ENCODE results near the gene TAS2R40. TPM values are rescaled to one million over a fixed set of nuclear protein-coding genes. Genes with fewer than 3 reads are reported as not detected.
A peak's percentile ranks its signal among the peaks of the same experiment; 100 is the strongest.

TAS2R40 gene
- total RNA-seq, 1 experiment from 2014 or later = not detected

- peak; percentile 66 for ATAC-seq
- intact Hi-C loops (cut with micrococcal nuclease) = loop anchor here (1.0 to 2.0 kb wide), 6 partner anchors 16 to 174 kb away; partner anchors contain the start of gene ZYX
- Histone ChIP-seq H2AFZ (ENCODE audit: low read length) (peak overlapping the region; percentile 46), H3K36me3 (ENCODE audit: low read depth, low read length) (no peaks in the 10 kb centered on the region), H3K27me3 (ENCODE audit: low read length) (no peaks in the 10 kb centered on the region), H4K20me1 (ENCODE audit: low read length) (no peaks in the 10 kb centered on the region), H3K4me2 (ENCODE audit: low read length) (peak overlapping the region; percentile 74), H3K9me2 (replicated peaks; ENCODE audit: low read length) (no peaks in the 10 kb centered on the region), H3K4me1 (ENCODE audit: insufficient read depth, low read length) (peaks cover 45% of the 10 kb centered on the region), H3K27ac (ENCODE audit: low read length) (peak overlapping the region; percentile 62), H3K9me3 (ENCODE audit: low read length) (no peaks in the 10 kb centered on the region), H3K79me2 (ENCODE audit: low read length) (no peaks in the 10 kb centered on the region), H3K9ac (ENCODE audit: low read length) (peak overlapping the region; percentile 33), H3F3A (ENCODE audit: low read length, unreplicated experiment) (peaks cover 7% of the 10 kb centered on the region), H3K4me3 (ENCODE audit: low read length) (peak overlapping the region; percentile 46; the same call in 1 of the 2 replicates)
- peak; percentile 87 for DNase-seq
- TF ChIP-seq CTCF (conservative IDR thresholded peaks at IDR 0.05; ENCODE audit: low read depth, low read length) (peak; percentile 94), EZH2 (IDR thresholded peaks at IDR 0.05; ENCODE audit: low read length, unreplicated experiment) (no peak), EZH2phosphoT487 (IDR thresholded peaks at IDR 0.05; ENCODE audit: borderline replicate concordance, low read length) (no peak)
- POLR2A ChIA-PET (ENCODE audit: unreplicated experiment) = interaction anchor here (0.6 to 1.1 kb wide), 4 partner anchors 7 to 117 kb away, joined by 3 to 7 read pairs (median 4); partner anchors contain the start of gene GSTK1
- CTCF ChIA-PET = interaction anchor here (0.6 to 2.1 kb wide), 15 partner anchors 17 to 227 kb away, joined by 3 to 15 read pairs (median 6); no protein-coding TSS in a partner anchor
- BruUV-seq (replicated peaks) = no TSS peak
Measured at GRCh38 chr7:143240291-143241168, 18.7 kb downstream of the TAS2R40 start.

- Histone ChIP-seq H3K9ac (ENCODE audit: low read length) (no peak overlapping the region), H2AFZ (ENCODE audit: low read length) (no peak overlapping the region), H3K9me3 (ENCODE audit: low read length) (no peaks in the 10 kb centered on the region), H3K27ac (ENCODE audit: low read length) (no peak overlapping the region), H3K4me2 (ENCODE audit: low read length) (no peak overlapping the region), H4K20me1 (ENCODE audit: low read length) (no peaks in the 10 kb centered on the region), H3K27me3 (ENCODE audit: low read length) (no peaks in the 10 kb centered on the region), H3K9me2 (replicated peaks; ENCODE audit: low read length) (no peaks in the 10 kb centered on the region), H3F3A (ENCODE audit: low read length, unreplicated experiment) (peaks cover 9% of the 10 kb centered on the region), H3K79me2 (ENCODE audit: low read length) (no peaks in the 10 kb centered on the region), H3K36me3 (ENCODE audit: low read depth, low read length) (no peaks in the 10 kb centered on the region), H3K4me3 (ENCODE audit: low read length) (no peak overlapping the region), H3K4me1 (ENCODE audit: insufficient read depth, low read length) (peaks cover 51% of the 10 kb centered on the region)
- DNase-seq = no peak
- ATAC-seq = no peak
- intact Hi-C loops (cut with micrococcal nuclease) = no loop called here
- CTCF ChIA-PET = no interaction called here
- POLR2A ChIA-PET (ENCODE audit: unreplicated experiment) = no interaction called here
- TF ChIP-seq EZH2phosphoT487 (IDR thresholded peaks at IDR 0.05; ENCODE audit: borderline replicate concordance, low read length) = no peak
- TF ChIP-seq CTCF (conservative IDR thresholded peaks at IDR 0.05; ENCODE audit: low read depth, low read length) = no peak
- TF ChIP-seq EZH2 (IDR thresholded peaks at IDR 0.05; ENCODE audit: low read length, unreplicated experiment) = no peak
- no TSS peak for BruUV-seq (replicated peaks)
Measured at GRCh38 chr7:143242306-143242705, 20.5 kb downstream of the TAS2R40 start.

- CTCF ChIA-PET = no interaction called here
- no peak overlapping the region for H3K4me3 ChIP-seq (ENCODE audit: low read length)
- ATAC-seq (no peak), DNase-seq (no peak)
- no peak overlapping the region for H3K4me2 ChIP-seq (ENCODE audit: low read length)
- POLR2A ChIA-PET (ENCODE audit: unreplicated experiment) = no interaction called here
- no TSS peak for BruUV-seq (replicated peaks)
- intact Hi-C loops (cut with micrococcal nuclease) = no loop called here
- H3K9me3 ChIP-seq (ENCODE audit: low read length) = no peaks in the 10 kb centered on the region
- H3K79me2 ChIP-seq (ENCODE audit: low read length) = no peaks in the 10 kb centered on the region
- no peak overlapping the region for H2AFZ ChIP-seq (ENCODE audit: low read length)
- TF ChIP-seq EZH2phosphoT487 (IDR thresholded peaks at IDR 0.05; ENCODE audit: borderline replicate concordance, low read length) = no peak
- no peak for TF ChIP-seq EZH2 (IDR thresholded peaks at IDR 0.05; ENCODE audit: low read length, unreplicated experiment)
- TF ChIP-seq CTCF (conservative IDR thresholded peaks at IDR 0.05; ENCODE audit: low read depth, low read length) = no peak
- no peak overlapping the region for H3K9ac ChIP-seq (ENCODE audit: low read length)
- H3F3A ChIP-seq (ENCODE audit: low read length, unreplicated experiment) = peaks cover 9% of the 10 kb centered on the region
- H3K27ac ChIP-seq (ENCODE audit: low read length) = no peak overlapping the region
- H3K4me1 ChIP-seq (ENCODE audit: insufficient read depth, low read length) = peaks cover 51% of the 10 kb centered on the region
- no peaks in the 10 kb centered on the region for H3K9me2 ChIP-seq (replicated peaks; ENCODE audit: low read length)
- H3K27me3 ChIP-seq (ENCODE audit: low read length) = no peaks in the 10 kb centered on the region
- no peaks in the 10 kb centered on the region for H3K36me3 ChIP-seq (ENCODE audit: low read depth, low read length)
- no peaks in the 10 kb centered on the region for H4K20me1 ChIP-seq (ENCODE audit: low read length)
Measured at GRCh38 chr7:143243111-143243510, 21.3 kb downstream of the TAS2R40 start.

All from PC-3 (cell line).